GM12891 (cell line): ENCODE measurements around the gene GMDS.

ENCODE experiments used
- POLR2A ChIP-seq: IDR thresholded peaks from 2 replicates; pipeline ENCODE4 v1.6.1; 2011; ENCODE audit warnings: low read depth, low read length, control low read depth
- POLR2AphosphoS5 ChIP-seq: IDR thresholded peaks from 2 replicates; pipeline ENCODE4 v1.6.1; 2011; ENCODE audit warnings: low read depth, low read length, control low read depth
- SPI1 ChIP-seq: IDR thresholded peaks from 2 replicates; pipeline ENCODE4 v1.6.1; 2011; ENCODE audit warnings: low read depth, low read length, control low read depth
- TAF1 ChIP-seq: IDR thresholded peaks from 2 replicates; pipeline ENCODE4 v1.6.1; 2011; ENCODE audit warnings: low read depth, low read length, control low read depth

GRCh38 chr6:1747003-1747402 lies 498.4 kb downstream of the GMDS start:
- TF ChIP-seq POLR2AphosphoS5 (no peak), SPI1 (no peak), POLR2A (no peak), TAF1 (no peak)
